NCI-H526 treated with DMSO at 0.1 percent for 48 hours (cell line): ENCODE measurements around the gene AP5Z1.

Source experiments
- DNase-seq: peaks from one replicate; lab custom pipeline; 2025; lab: John Stamatoyannopoulos, UW

AP5Z1 gene, protein sequence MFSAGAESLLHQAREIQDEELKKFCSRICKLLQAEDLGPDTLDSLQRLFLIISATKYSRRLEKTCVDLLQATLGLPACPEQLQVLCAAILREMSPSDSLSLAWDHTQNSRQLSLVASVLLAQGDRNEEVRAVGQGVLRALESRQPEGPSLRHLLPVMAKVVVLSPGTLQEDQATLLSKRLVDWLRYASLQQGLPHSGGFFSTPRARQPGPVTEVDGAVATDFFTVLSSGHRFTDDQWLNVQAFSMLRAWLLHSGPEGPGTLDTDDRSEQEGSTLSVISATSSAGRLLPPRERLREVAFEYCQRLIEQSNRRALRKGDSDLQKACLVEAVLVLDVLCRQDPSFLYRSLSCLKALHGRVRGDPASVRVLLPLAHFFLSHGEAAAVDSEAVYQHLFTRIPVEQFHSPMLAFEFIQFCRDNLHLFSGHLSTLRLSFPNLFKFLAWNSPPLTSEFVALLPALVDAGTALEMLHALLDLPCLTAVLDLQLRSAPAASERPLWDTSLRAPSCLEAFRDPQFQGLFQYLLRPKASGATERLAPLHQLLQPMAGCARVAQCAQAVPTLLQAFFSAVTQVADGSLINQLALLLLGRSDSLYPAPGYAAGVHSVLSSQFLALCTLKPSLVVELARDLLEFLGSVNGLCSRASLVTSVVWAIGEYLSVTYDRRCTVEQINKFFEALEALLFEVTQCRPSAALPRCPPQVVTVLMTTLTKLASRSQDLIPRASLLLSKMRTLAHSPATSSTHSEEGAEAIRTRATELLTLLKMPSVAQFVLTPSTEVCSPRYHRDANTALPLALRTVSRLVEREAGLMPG

DNA sequence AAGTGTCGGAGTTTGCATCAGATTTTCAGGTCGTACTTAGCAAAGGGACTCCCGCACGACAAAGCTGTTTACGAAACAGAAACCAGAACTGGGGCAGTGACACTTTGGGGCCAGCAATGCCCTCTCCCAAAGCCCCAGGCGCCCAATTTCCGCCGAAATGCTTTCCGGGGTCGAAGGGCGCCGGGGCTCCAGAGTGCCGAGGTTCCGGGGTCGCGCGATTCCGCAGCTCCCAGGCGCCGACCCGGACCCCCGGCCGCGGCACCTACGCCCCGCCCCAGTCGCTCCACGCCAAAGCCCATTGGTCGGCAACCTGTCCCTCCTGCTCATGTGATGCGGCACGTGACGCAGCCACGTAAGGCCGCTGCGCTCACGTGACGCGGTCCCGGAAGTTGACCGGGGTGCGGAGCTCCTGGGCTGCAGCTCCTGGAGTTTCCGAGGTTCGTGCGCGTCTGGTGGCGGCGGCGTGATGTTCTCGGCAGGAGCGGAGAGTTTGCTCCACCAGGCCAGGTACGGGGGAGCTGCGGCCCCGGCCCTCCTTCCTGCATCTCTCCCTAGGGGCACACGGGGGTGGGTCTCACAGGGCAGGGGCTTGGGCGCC lies at the start of gene AP5Z1:
TSS of gene AP5Z1 (plus strand) at position 374 of the 598 bp plus-strand sequence. CDS start at position 467, 93 bp downstream.
- peak; percentile 84 for DNase-seq

DNA sequence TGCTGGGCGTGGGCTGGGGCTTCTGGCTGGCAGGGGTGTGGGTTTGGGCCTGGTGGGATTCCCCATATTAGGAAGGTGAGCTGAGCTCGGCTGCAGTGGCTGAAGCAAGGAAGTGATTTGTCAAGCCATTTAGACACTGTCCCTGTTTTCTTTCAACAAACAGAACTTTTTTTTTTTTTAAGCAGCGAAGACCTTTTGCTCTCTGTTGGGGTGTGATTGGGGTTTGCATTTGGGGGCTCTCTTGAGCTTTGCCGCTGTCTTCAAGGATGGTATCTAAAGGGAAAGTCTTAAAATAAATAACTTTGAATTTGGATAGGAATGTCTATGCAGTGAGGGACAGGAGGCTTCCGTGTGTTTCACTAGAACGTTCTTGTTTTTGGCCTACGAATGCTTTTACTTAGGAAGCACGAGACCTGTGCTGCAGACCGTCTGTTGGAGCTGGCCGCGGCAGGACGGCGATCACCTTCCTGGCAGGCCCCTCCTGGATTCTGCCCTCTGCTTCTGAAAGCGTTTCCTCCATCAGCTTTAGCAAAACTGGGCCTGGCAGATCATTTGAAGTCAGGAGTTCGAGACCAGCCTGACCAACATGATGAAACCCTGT lies 49.5 kb upstream of the AP5Z1 start:
- DNase-seq, result no peak

DNA sequence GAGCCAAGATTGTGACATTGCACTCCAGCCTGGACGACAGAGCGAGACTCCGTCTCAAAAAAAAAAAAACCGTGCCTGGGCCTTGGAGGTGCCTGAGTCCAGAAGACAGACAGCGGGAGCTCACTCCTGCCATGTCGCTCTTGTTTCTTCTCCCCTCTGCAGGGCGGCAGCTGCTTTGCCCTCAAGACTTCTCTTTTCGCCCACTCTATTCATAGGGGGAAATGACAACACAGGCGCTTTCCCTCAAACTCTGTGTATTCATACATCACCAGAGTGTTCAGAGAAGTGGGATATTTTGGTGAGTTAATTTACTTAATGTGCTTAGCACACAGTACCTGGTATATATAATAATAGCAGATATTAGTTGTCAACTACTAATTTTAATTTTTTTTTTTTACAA lies 48.9 kb upstream of the AP5Z1 start:
- no peak for DNase-seq

DNA sequence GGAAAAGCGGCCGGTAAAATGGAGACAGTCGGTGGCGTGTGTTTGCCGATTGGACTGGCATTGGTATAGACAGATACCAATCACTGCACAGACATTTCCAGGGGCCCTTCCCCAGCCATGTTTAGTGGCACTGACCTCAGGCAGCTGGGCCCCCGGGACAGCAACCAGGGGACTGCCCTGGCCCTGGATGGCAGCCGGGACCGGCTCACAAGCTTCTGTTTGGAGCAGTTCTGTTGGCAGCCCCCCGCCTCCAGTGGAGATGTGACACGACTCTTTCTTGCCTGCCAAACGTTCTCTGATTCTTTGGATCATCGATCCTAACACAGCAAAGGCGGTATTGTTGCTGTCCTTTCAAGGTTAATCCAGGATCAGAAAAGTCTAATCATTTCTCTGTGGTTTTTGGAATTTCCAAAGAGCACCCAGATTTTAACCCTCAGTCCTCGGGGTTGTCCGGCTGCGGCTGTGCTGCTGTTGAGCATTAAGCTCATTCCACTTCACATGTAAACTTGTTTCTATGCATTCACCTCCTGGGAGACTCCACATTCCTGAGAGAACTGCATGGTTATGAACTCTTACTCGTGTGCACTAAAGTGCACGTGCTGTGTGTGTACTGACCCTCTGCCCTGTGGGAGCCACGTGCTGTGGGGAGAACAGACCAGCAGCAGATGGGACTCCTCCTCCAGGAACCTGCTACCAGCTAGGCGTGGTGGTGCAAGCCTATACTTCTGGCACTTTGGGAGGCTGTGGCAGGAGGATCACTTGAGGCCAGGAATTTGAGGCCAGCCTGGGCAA lies 47.3 kb upstream of the AP5Z1 start:
- DNase-seq, result no peak

- DNase-seq, result no peak
Observed at GRCh38 chr7:4729266-4729665, 46.2 kb upstream of the AP5Z1 start.

- no peak for DNase-seq
Observed at GRCh38 chr7:4730276-4730675, 45.1 kb upstream of the AP5Z1 start.

DNA sequence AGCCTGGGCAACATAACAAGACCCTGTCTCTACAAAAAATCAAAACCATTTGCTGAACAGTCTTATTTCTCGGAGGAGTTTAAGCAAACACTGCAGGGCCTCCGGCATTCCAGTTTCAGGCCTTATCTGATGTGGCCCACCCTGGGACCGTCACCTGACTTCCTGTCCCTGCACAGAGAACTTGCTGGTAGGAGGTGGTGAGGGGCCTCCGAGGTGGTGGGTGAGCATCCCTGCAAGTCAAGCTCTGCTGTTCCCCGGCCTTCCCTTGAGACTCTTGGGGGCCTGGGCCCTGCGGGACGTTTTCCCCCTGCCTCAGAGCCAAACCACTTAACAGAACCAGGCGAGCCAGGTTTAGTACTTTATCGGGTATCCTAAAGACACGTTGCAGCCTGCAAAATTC lies 44.5 kb upstream of the AP5Z1 start:
- DNase-seq, result no peak

DNA sequence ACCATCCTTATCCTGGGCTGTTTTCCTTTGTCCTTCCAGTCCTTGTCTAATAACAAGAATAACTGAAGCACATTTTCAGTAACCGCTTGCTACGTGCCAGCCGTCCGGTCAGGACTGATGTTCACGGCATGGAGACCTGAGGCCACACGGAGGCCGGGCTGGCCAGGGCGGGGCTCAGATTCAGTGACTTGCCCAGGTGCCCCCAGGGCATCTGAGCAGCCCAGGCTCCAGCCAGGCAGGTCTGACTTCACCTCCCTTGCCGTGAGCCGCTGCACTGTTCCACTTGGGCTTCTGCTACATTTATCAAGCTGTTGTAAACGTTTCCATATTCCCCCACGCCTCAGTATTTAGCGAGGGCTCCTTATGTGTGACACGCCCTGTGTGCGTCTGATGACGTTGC lies 43.6 kb upstream of the AP5Z1 start:
- no peak for DNase-seq

GRCh38 chr7:4733936-4734528 lies 41.4 kb upstream of the AP5Z1 start:
- DNase-seq, result no peak

- no peak for DNase-seq
Observed at GRCh38 chr7:4734587-4735345, 40.7 kb upstream of the AP5Z1 start.

DNA sequence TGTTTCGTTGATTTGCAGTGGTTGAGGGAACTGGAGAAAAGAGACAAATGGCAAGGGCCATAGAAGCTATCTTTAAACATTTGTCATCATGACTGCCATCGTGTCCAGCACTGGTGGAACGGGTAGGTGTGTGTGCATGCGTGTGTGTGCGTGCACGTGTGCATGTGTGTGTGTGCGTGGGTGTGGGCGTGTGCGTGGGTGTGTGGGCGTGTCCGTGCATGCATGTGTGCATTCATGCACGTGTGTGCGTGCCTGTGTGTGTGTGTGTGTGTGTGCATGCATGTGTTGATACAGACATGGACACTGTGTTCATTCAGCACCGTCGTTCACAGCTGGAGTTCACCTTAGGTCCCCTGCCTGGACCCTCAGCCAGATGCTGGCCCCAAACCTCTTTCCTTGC lies 38.1 kb upstream of the AP5Z1 start:
- DNase-seq, result no peak

DNA sequence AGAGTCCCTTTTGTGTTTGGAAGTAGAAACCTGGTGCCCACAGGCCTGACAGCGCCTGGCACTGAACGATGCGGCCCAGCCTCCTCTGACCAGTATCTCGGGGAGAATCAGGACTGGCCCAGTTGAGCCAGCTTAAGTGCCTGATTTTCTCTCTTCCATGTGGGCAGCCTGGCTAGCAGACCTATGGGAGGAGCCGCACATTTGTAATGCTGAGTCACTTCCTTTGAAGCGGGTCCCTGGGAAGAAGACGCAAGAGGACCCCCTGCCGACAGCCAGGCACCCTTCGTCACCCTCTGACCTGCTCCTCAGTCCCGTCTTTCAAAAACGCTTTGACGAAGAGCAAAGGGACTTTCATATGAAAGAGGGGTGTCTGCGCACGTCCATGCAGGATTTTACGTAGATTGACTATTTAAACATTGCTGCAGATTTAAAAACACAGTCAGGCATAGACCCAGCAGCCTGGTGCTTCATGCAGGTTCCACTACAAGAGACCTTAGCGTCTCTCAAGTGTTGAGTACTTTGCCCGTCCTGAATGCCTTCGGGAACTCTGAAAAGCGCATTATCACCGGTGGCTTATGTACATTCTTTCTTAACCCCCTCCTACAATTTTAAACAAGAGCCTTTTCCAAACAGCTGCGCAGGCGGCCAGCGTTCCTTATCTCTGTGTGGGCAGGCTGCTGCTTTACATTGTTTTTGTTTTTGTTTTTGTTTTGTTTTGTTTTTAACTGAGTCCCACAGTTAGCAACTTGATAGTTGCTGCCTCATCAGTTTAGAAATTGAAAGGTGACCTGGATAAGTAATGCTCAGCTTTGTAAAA lies 36.5 kb upstream of the AP5Z1 start:
- no peak for DNase-seq

GRCh38 chr7:4739528-4739992 lies 35.9 kb upstream of the AP5Z1 start:
- DNase-seq, result no peak

- no peak for DNase-seq
Observed at GRCh38 chr7:4740796-4741195, 34.6 kb upstream of the AP5Z1 start.

DNA sequence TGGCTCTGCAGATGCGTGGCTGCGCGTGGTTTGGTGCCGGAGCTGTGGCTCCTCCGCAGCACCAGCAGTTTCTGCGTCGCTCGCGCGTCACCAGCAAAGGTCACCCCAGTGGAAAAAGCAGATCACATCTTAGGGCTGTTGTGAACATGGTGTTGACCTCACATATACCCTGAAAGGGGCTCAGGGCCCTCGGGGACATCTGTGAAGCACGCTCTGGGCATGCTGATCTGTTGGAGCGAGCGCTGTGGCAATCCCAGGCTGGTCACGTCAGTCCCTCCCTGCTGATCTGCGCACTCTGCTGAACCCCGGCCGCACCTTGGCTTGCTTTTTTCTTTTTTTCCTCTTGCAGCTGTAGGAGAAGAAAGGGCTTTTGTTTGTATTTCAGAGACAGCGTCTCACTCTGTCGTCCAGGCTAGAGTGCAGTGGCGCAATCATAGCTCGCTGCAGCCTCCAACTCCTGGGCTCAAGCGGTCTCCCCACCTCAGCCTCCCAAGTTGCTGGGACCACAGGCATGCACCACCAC lies 33.3 kb upstream of the AP5Z1 start:
- no peak for DNase-seq

DNA sequence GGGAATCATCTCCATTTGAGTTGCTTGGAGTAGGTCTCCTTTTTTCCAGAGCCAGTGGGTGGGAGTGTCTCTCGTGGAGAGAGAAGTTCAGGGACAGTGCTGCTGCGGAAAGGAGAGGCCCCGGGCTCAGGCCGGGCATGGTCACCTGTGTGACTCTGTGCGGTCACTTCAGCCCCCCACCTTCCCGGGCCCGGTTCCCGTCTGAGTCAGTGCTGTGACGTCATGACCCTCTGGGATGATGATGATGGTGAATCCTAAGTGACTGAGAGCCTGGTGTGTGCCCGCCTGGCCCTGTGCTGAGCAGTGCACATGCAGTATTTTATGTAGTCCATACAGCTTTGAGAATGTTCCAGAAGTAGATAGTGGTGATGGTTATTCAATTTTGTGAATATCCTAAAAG lies 32.6 kb upstream of the AP5Z1 start:
- DNase-seq, result no peak

GRCh38 chr7:4744391-4745264 lies 30.8 kb upstream of the AP5Z1 start:
- peak; percentile 85 for DNase-seq

DNA sequence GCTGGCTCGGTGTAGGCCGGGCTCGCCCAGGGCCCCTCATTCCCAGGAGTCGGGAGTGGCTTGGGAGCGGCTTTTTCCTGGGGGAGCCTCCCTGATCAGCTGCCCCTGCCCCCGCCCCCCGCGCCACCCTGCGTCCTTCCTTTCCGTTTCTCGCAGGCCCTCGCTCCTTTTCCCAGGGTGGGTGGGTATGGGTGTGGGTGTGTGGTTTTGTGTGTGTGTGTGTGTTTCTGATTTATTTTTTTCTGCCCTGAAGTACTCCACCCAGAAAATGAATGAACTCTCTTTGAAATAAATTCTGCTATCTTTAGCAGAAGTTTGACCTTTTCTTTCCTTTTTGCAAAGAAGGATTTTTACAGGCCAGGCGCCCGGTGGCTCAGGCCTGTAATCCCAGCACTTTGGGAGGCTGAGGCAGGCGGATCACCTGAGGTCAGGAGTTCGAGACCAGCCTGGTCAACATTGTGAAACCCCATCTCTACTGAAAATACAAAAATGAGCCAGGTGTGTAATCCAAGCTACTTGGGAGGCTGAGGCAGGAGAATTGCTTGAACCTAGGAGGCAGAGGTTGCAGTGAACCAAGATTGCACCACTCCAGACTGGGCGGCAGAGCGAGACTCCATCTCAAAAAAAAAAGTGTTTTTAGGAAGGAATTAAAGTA lies 30.0 kb upstream of the AP5Z1 start:
- no peak for DNase-seq
